Neural cell (in vitro differentiated cells): ENCODE data around the gene MGAT5. TPM values are rescaled to one million over a fixed set of nuclear protein-coding genes. Genes with fewer than 3 reads are reported as not detected.

Experiments used
- H2AFZ ChIP-seq: fragments of 200-600, 300-800 bp; sonication (generic), shearing (Covaris generic); 2 replicates; pipeline ENCODE4 v1.6.0; 2014; ENCODE audit warnings: low read depth, mild to moderate bottlenecking, antibody characterized with exemption, low read length, moderate library complexity
- H3F3A ChIP-seq: fragments of 200-600 bp; shearing (Covaris generic); 2 replicates; pipeline ENCODE4 v1.6.1; 2016; ENCODE audit warnings: mild to moderate bottlenecking, moderate library complexity, mixed read lengths, antibody characterized with exemption, low read length; ENCODE audit not compliant: insufficient read depth, poor library complexity, severe bottlenecking
- H3K27ac ChIP-seq: fragments of 200-600, 300-800 bp; sonication (generic), shearing (Covaris generic); 2 replicates; pipeline ENCODE4 v1.5.1; 2014; ENCODE audit warnings: mild to moderate bottlenecking, low read length, moderate library complexity
- H3K27me3 ChIP-seq: fragments of 300-800, 200-600 bp; sonication (generic), shearing (Covaris generic); 2 replicates; pipeline ENCODE4 v1.6.0; 2014; ENCODE audit warnings: mild to moderate bottlenecking, low read depth, low read length, moderate library complexity; ENCODE audit not compliant: insufficient read depth
- H3K36me3 ChIP-seq: fragments of 300-800, 200-600 bp; sonication (generic), shearing (Covaris generic); 2 replicates; pipeline ENCODE4 v1.5.1; 2014; ENCODE audit warnings: mild to moderate bottlenecking, antibody characterized with exemption, low read length, moderate library complexity; ENCODE audit not compliant: insufficient read depth
- H3K4me2 ChIP-seq: fragments of 300-800, 200-600 bp; sonication (generic), shearing (Covaris generic); 2 replicates; pipeline ENCODE4 v1.6.0; 2014; ENCODE audit warnings: mild to moderate bottlenecking, low read length
- H3K4me3 ChIP-seq: fragments of 300-800, 200-600 bp; sonication (generic), shearing (Covaris generic); 2 replicates; pipeline ENCODE4 v1.5.1; 2014; ENCODE audit warnings: mild to moderate bottlenecking, low read length, moderate library complexity
- H3K79me2 ChIP-seq: fragments of 200-600 bp; shearing (Covaris generic); replicated peaks from 2 replicates; pipeline ENCODE4 v1.6.0; 2014; ENCODE audit warnings: mild to moderate bottlenecking, low read length, moderate library complexity; ENCODE audit not compliant: insufficient read depth
- H3K9ac ChIP-seq: fragments of 300-800, 200-600 bp; sonication (generic), shearing (Covaris generic); 2 replicates; pipeline ENCODE4 v1.6.1; 2016; ENCODE audit warnings: mild to moderate bottlenecking, low read length, mixed read lengths
- H3K9me2 ChIP-seq: fragments of 200-600 bp; shearing (Covaris generic); 2 replicates; pipeline ENCODE4 v1.6.1; 2016; ENCODE audit warnings: mild to moderate bottlenecking, low read length, mixed read lengths; ENCODE audit not compliant: insufficient read depth
- H3K9me3 ChIP-seq: fragments of 200-600, 300-800 bp; sonication (generic), shearing (Covaris generic); 2 replicates; pipeline ENCODE4 v1.6.1; 2016; ENCODE audit warnings: mild to moderate bottlenecking, mixed run types, low read length, moderate library complexity, mixed read lengths
- H4K20me1 ChIP-seq: fragments of 200-600 bp; shearing (Covaris generic); 2 replicates; pipeline ENCODE4 v1.6.1; 2016; ENCODE audit warnings: mild to moderate bottlenecking, mixed run types; ENCODE audit not compliant: insufficient read depth
- EP300 ChIP-seq: fragments of 450-650 bp; conservative IDR thresholded peaks from 2 replicates; pipeline ENCODE4 v1.6.1; 2014; ENCODE audit warnings: antibody characterized with exemption, mild to moderate bottlenecking, moderate library complexity; ENCODE audit not compliant: poor library complexity, severe bottlenecking
- EZH2 ChIP-seq: fragments of 200-600, 300-800 bp; shearing (Covaris generic), sonication (generic); IDR thresholded peaks from 2 replicates; pipeline ENCODE4 v1.6.1; 2014; ENCODE audit warnings: antibody characterized with exemption, low read length, borderline replicate concordance, mild to moderate bottlenecking; ENCODE audit not compliant: insufficient read depth, poor library complexity, severe bottlenecking
- MXI1 ChIP-seq: fragments of 450-650 bp; conservative IDR thresholded peaks from 2 replicates; pipeline ENCODE4 v1.6.1; 2014; ENCODE audit warnings: antibody characterized with exemption, mild to moderate bottlenecking; ENCODE audit not compliant: poor library complexity, severe bottlenecking
- POLR2AphosphoS5 ChIP-seq: IDR thresholded peaks from 2 replicates; pipeline ENCODE4 v1.6.1; 2012
- RAD21 ChIP-seq: fragments of 450-650 bp; conservative IDR thresholded peaks from 2 replicates; pipeline ENCODE4 v1.6.1; 2014; ENCODE audit warnings: antibody characterized with exemption, mild to moderate bottlenecking, moderate library complexity
- SMC3 ChIP-seq: fragments of 450-650 bp; conservative IDR thresholded peaks from 2 replicates; pipeline ENCODE4 v1.6.1; 2014; ENCODE audit warnings: antibody characterized with exemption, mild to moderate bottlenecking, moderate library complexity; ENCODE audit not compliant: poor library complexity
- TAF1 ChIP-seq: IDR thresholded peaks from 2 replicates; pipeline ENCODE4 v1.6.1; 2012; ENCODE audit warnings: low read depth
- polyA plus RNA-seq: library from polyadenylated mRNA; depleted of rRNA; stranded (reverse); fragments of >200 nt; gene quantifications from 2 replicates; pipeline ENCODE4 v1.2.3, GENCODE V29; 2014
- TF ChIP-seq, protein P1 (sequence below): fragments of 450-650 bp; IDR thresholded peaks from 2 replicates; pipeline ENCODE4 v1.5.1; 2014; ENCODE audit warnings: antibody characterized with exemption, mild to moderate bottlenecking, moderate library complexity; ENCODE audit not compliant: poor library complexity, severe bottlenecking
- TF ChIP-seq, protein P2 (sequence below): IDR thresholded peaks from 2 replicates; pipeline ENCODE4 v1.6.1; 2012; ENCODE audit warnings: borderline replicate concordance

MGAT5 gene
- polyA plus RNA-seq, 1 donor from 2014 or later: 40.9 TPM

DNA sequence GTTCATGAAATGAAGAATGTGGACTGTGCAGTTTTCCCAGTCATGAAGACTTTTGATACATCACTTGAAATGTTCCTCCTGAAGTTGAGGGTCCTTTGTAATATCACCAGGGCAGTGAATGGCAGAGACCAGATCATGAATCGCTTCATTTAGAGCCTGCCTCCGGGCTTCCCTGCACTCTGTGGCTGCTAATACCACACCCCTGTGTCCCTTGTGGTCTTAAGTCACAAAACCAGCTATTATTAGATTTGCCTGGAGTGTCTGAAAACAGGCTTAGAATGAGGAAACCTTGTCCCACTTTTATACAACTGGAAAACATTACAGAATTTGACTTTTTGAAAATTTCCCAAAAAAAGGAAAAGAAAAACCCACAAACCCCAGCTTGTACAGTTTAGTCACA is 147.9 kb downstream of the MGAT5 start:
- Histone ChIP-seq H3K9me2 (no peaks in the 10 kb centered on the region), H3K9ac (no peak overlapping the region), H3K9me3 (no peaks in the 10 kb centered on the region), H3K27me3 (no peaks in the 10 kb centered on the region), H3K36me3 (no peaks in the 10 kb centered on the region), H2AFZ (no peak overlapping the region), H3K4me3 (no peak overlapping the region), H3K4me2 (no peak overlapping the region), H3K79me2 (no peaks in the 10 kb centered on the region), H3F3A (no peaks in the 10 kb centered on the region), H3K27ac (no peak overlapping the region), H4K20me1 (no peaks in the 10 kb centered on the region)
- no peak for TF ChIP-seq EZH2
- no peak for TF ChIP-seq POLR2AphosphoS5
- no peak for TF ChIP-seq RAD21
- TF ChIP-seq TAF1: no peak
- TF ChIP-seq, protein P1, sequence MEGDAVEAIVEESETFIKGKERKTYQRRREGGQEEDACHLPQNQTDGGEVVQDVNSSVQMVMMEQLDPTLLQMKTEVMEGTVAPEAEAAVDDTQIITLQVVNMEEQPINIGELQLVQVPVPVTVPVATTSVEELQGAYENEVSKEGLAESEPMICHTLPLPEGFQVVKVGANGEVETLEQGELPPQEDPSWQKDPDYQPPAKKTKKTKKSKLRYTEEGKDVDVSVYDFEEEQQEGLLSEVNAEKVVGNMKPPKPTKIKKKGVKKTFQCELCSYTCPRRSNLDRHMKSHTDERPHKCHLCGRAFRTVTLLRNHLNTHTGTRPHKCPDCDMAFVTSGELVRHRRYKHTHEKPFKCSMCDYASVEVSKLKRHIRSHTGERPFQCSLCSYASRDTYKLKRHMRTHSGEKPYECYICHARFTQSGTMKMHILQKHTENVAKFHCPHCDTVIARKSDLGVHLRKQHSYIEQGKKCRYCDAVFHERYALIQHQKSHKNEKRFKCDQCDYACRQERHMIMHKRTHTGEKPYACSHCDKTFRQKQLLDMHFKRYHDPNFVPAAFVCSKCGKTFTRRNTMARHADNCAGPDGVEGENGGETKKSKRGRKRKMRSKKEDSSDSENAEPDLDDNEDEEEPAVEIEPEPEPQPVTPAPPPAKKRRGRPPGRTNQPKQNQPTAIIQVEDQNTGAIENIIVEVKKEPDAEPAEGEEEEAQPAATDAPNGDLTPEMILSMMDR: no peak
- no peak for TF ChIP-seq EP300
- TF ChIP-seq MXI1: no peak
- no peak for TF ChIP-seq SMC3
- TF ChIP-seq, protein P2, sequence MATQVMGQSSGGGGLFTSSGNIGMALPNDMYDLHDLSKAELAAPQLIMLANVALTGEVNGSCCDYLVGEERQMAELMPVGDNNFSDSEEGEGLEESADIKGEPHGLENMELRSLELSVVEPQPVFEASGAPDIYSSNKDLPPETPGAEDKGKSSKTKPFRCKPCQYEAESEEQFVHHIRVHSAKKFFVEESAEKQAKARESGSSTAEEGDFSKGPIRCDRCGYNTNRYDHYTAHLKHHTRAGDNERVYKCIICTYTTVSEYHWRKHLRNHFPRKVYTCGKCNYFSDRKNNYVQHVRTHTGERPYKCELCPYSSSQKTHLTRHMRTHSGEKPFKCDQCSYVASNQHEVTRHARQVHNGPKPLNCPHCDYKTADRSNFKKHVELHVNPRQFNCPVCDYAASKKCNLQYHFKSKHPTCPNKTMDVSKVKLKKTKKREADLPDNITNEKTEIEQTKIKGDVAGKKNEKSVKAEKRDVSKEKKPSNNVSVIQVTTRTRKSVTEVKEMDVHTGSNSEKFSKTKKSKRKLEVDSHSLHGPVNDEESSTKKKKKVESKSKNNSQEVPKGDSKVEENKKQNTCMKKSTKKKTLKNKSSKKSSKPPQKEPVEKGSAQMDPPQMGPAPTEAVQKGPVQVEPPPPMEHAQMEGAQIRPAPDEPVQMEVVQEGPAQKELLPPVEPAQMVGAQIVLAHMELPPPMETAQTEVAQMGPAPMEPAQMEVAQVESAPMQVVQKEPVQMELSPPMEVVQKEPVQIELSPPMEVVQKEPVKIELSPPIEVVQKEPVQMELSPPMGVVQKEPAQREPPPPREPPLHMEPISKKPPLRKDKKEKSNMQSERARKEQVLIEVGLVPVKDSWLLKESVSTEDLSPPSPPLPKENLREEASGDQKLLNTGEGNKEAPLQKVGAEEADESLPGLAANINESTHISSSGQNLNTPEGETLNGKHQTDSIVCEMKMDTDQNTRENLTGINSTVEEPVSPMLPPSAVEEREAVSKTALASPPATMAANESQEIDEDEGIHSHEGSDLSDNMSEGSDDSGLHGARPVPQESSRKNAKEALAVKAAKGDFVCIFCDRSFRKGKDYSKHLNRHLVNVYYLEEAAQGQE: no peak

DNA sequence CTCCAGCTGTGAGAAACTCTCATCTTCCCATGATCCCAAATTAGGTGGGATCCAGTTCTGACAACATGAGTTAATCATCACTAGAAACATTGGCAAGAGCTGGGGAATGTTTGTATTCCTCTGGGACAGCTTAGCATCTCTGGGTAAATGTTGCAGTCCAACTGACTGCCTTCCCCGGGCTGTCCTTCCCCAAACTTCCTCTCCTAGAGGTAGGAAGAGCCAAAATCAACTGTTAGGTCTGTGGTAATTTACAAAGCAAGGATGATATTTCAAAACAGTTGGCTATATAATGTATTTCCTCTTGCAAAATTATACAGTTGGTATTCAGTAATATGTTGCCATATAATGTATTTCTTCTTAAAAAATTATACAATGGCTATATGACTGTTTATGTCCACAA is 148.5 kb downstream of the MGAT5 start:
- no peaks in the 10 kb centered on the region for H3K36me3 ChIP-seq
- H3K9ac ChIP-seq: no peak overlapping the region
- H3K79me2 ChIP-seq: no peaks in the 10 kb centered on the region
- no peak for TF ChIP-seq TAF1
- TF ChIP-seq RAD21: no peak
- no peak for TF ChIP-seq SMC3
- no peak for TF ChIP-seq EP300
- TF ChIP-seq MXI1: no peak
- TF ChIP-seq, protein P2: no peak
- TF ChIP-seq EZH2: no peak
- TF ChIP-seq, protein P1: no peak
- TF ChIP-seq POLR2AphosphoS5: no peak
- no peaks in the 10 kb centered on the region for H3F3A ChIP-seq
- H3K9me2 ChIP-seq: no peaks in the 10 kb centered on the region
- no peaks in the 10 kb centered on the region for H4K20me1 ChIP-seq
- H2AFZ ChIP-seq: no peak overlapping the region
- H3K4me3 ChIP-seq: no peak overlapping the region
- no peak overlapping the region for H3K4me2 ChIP-seq
- no peak overlapping the region for H3K27ac ChIP-seq
- no peaks in the 10 kb centered on the region for H3K9me3 ChIP-seq
- no peaks in the 10 kb centered on the region for H3K27me3 ChIP-seq
